AG09319 (cell line): ENCODE results near the gene NCOA1.

ENCODE experiments used
- DNase-seq: peaks from one replicate; pipeline ENCODE4 v3.0.0-alpha.2; 2010; ENCODE audit warnings: low read depth; ENCODE audit errors: extremely low read depth
- TF ChIP-seq, protein P1 (sequence below): IDR thresholded peaks from 2 replicates; pipeline ENCODE4 v1.5.1; 2011; ENCODE audit warnings: low read depth, mild to moderate bottlenecking, inconsistent platforms, low read length, moderate library complexity

NCOA1 gene

DNA sequence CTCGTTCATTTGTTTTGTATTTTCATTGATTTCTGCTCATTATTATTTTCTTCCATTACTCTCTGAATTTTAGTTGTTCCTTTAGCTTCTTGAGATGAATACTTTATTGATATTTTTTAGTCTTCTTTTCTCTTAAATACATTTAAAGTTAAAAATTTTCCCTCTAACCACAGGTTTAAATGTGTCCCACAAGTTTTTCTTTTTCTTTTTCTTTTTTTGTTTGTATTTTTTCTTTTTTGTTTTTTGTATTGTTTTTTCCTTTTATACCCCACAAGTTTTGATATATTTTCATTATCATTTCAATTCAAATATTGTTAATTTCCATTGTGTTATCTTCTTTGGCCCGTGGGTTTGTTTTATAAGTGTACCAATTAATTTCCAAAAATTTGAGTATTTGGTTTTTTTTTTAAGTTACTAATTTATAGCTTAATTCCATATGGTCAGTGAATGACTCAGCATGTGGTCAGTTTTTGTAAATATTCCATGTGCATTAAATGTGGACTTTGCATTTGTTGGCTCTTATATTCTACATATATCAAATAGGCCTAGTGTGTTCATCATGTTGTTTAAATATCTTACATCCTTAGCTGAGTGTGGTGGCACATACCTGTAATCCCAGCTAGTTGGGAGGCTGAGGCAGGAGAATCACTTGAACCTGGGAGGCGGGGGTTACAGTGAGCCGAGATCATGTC is 318.4 kb downstream of the NCOA1 start:
- TF ChIP-seq, protein P1, sequence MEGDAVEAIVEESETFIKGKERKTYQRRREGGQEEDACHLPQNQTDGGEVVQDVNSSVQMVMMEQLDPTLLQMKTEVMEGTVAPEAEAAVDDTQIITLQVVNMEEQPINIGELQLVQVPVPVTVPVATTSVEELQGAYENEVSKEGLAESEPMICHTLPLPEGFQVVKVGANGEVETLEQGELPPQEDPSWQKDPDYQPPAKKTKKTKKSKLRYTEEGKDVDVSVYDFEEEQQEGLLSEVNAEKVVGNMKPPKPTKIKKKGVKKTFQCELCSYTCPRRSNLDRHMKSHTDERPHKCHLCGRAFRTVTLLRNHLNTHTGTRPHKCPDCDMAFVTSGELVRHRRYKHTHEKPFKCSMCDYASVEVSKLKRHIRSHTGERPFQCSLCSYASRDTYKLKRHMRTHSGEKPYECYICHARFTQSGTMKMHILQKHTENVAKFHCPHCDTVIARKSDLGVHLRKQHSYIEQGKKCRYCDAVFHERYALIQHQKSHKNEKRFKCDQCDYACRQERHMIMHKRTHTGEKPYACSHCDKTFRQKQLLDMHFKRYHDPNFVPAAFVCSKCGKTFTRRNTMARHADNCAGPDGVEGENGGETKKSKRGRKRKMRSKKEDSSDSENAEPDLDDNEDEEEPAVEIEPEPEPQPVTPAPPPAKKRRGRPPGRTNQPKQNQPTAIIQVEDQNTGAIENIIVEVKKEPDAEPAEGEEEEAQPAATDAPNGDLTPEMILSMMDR: no peak
- DNase-seq: no peak

GRCh38 chr2:24813691-24814137 is 322.7 kb downstream of the NCOA1 start:
- DNase-seq: no peak
- TF ChIP-seq, protein P1: no peak

DNA sequence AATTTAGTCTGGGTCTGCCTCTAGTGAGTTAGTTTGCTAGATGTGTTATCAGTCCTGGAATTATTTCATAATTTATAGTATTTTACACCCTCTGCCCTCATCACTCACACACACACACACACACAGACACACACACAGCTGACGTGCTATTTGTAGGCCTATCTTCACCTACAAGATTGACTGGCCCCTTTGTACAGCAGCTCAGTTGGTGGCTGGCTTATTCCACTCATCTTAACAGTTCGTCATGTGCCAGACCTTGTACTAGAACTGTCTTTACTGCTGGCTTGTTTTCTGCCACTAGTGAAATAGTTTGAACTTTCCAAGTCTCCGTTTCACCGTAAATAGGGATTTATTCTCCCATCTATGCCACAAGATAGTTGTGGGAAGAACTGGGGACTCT is 323.5 kb downstream of the NCOA1 start:
- TF ChIP-seq, protein P1: no peak
- no peak for DNase-seq

DNA sequence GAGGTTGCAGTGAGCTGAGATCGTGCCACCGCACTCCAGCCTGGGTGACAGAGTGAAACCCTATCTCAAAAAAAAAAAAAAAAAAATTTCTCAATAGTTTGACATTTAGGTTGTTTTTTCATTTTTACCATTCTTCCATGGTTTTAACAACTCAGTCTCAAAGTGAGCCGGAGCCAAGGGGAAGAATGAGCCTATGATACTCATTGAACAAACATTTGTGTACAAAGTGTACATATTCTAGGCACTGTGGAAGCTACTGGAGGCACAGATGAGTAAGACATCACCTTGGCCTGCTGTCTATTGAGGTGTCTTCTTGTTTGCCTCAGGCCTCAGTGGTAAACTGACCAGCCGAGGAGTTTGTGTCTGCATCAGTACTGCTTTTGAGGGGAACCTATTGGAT is 324.1 kb downstream of the NCOA1 start:
- DNase-seq: no peak
- TF ChIP-seq, protein P1: no peak

- TF ChIP-seq, protein P1: no peak
- no peak for DNase-seq
Observed at GRCh38 chr2:24816404-24816803, 325.4 kb downstream of the NCOA1 start.

- DNase-seq: no peak
- TF ChIP-seq, protein P1: no peak
Observed at GRCh38 chr2:24816884-24817283, 325.8 kb downstream of the NCOA1 start.

DNA sequence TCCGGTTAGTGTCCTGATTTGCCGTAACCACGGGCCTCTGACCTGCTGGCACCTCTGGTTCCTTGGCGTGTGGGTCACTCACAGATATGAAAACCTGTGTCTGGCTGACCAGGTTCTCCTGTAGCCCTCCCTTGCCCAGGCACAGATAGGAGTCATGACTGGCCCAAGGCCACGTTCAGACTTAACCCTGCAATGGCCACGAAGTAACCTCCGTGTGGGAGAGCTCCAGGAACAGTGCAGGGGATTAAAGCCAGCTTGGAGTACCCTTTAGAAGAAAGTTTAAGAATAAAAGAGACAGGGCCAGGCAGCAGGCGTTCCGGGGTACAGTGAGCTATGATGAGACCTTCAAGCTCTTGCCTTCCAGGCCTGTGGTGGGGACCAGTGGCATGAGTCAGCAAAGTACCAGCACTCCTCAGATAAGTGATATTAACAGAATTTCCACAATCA is 327.7 kb downstream of the NCOA1 start:
- DNase-seq: no peak

More for the DNA sequence above, 327.7 kb downstream of the NCOA1 start:
- TF ChIP-seq, protein P1: no peak
